GM20000 (cell line): ENCODE data around the gene KHK.
A peak's percentile ranks its signal among the peaks of the same experiment; 100 is the strongest.

Source experiments
- DNase-seq: peaks from one replicate; pipeline ENCODE4 v3.0.0; 2012; ENCODE audit warnings: low spot score
- TF ChIP-seq, protein P1 (sequence below): IDR thresholded peaks from 2 replicates; pipeline ENCODE4 v1.5.1; 2012; ENCODE audit warnings: mild to moderate bottlenecking, control low read depth; ENCODE audit errors: extremely low read depth, missing control alignments

The KHK gene

DNA sequence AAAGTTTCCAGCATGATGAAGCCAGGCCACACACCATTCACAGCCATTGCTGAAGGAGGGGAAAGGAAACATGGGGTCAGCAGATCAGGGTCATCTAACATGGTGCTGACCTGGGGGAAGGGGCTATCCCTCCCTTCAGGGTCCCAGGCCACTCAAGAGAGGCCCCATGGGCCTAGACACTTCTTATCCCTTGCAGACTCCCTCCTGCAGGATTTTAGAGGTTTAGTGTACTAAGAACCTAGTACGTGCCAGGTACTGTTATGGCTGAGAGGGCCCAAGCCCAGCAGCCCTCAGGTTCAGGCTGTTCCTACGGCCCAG is 8.8 kb downstream of the KHK start:
- TF ChIP-seq, protein P1, sequence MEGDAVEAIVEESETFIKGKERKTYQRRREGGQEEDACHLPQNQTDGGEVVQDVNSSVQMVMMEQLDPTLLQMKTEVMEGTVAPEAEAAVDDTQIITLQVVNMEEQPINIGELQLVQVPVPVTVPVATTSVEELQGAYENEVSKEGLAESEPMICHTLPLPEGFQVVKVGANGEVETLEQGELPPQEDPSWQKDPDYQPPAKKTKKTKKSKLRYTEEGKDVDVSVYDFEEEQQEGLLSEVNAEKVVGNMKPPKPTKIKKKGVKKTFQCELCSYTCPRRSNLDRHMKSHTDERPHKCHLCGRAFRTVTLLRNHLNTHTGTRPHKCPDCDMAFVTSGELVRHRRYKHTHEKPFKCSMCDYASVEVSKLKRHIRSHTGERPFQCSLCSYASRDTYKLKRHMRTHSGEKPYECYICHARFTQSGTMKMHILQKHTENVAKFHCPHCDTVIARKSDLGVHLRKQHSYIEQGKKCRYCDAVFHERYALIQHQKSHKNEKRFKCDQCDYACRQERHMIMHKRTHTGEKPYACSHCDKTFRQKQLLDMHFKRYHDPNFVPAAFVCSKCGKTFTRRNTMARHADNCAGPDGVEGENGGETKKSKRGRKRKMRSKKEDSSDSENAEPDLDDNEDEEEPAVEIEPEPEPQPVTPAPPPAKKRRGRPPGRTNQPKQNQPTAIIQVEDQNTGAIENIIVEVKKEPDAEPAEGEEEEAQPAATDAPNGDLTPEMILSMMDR = no peak
- DNase-seq = no peak

DNA sequence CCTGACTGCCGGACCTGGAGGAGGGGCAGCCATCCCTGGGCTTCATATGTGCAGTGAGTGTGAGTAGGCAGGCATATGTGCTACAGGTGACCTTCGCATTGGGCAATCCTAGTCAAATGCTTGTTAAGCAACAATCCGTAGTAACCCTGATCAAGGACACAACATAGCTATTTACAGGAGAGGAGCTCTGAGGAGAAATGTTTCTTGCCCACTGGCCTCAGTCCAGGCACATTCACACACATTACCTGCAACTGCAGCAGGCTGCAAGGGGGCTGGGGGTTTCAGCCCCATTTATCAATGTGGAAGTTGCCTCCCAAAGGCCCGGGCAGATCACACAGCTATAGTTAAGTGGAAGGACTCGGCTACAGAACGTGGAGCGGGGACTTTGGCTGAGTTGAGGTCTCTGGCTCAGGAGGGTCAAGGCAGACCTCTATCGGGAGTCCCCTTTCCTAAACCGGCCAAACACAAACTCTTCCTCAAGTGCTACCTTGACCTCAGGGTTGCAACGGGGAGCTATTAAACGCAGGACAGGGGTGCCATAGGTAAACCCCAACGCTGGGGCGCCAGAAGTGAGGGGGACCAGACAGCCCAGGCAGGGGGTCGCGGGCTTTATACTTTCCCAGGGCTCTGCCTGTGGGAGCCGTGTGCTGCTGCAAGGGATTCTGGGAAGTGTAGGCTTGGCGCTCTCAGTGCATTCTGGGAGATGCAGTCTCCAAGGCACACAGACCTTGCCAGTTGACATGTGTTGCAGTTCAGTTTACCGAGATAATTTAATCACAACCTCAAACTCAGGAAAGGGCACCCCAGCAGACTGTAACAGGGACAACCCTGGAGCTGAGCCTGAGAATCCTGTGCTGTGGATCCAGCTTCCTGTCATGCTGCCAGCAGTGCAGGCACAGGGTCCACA is 9.4 kb downstream of the KHK start:
- TF ChIP-seq, protein P1 = no peak
- DNase-seq = peak; percentile 85

DNA sequence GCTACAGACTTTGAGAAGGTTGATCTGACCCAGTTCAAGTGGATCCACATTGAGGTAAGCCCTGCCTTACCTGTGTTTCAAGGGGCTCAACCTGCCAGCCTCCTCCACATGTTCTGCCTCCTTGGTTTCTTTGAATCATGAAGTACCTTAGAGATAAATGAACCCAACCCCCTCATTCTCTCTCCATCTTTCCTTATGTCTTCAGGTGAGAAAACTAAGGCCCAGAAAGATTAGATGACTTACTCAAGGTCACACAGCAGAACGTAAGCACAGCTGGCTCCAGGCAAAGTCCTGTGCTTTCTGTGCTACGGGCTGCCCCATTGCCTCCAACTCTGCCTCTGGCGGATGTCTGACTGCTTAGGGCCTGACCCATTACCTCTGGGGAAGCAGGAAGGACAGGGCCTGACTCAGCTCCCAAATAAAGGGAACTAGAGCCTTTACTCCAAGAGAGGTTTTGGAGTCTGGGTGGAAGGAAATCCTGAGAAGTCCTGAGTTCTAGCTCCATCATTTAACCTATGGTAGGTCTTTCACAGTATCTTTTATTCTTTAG is 10.3 kb downstream of the KHK start:
- TF ChIP-seq, protein P1 = no peak
- DNase-seq = no peak

DNA sequence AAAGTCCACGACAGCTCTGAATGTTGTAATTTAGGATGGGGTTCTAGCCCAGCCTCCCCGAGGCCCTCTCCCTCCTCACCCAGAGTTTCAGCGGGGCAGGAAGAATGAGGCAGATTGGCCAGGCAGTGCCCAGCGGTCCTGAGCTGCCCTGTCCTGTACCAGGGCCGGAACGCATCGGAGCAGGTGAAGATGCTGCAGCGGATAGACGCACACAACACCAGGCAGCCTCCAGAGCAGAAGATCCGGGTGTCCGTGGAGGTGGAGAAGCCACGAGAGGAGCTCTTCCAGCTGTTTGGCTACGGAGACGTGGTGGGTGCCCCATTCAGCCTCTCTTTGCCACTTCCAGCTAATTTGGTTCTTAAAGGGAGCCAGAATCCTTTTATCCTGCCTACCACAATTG is 10.8 kb downstream of the KHK start:
- DNase-seq = no peak
- TF ChIP-seq, protein P1 = no peak

DNA sequence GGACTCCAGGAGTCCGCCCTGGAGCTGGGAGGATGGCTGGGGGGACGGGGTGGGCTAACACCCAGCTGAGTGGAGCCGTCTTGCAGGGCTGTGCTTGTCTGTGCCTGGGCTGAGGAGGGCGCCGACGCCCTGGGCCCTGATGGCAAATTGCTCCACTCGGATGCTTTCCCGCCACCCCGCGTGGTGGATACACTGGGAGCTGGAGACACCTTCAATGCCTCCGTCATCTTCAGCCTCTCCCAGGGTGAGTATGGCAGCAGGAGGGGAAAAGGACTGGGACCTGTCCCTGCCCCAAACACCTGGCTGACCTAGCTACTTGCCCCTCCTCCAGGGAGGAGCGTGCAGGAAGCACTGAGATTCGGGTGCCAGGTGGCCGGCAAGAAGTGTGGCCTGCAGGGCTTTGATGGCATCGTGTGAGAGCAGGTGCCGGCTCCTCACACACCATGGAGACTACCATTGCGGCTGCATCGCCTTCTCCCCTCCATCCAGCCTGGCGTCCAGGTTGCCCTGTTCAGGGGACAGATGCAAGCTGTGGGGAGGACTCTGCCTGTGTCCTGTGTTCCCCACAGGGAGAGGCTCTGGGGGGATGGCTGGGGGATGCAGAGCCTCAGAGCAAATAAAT is 12.9 kb downstream of the KHK start:
- TF ChIP-seq, protein P1 = no peak
- DNase-seq = no peak

DNA sequence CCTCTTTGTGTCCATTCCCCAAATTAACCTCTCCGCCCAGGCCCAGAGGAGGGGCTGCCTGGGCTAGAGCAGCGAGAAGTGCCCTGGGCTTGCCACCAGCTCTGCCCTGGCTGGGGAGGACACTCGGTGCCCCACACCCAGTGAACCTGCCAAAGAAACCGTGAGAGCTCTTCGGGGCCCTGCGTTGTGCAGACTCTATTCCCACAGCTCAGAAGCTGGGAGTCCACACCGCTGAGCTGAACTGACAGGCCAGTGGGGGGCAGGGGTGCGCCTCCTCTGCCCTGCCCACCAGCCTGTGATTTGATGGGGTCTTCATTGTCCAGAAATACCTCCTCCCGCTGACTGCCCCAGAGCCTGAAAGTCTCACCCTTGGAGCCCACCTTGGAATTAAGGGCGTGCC is 13.5 kb downstream of the KHK start:
- TF ChIP-seq, protein P1 = no peak
- DNase-seq = no peak

DNA sequence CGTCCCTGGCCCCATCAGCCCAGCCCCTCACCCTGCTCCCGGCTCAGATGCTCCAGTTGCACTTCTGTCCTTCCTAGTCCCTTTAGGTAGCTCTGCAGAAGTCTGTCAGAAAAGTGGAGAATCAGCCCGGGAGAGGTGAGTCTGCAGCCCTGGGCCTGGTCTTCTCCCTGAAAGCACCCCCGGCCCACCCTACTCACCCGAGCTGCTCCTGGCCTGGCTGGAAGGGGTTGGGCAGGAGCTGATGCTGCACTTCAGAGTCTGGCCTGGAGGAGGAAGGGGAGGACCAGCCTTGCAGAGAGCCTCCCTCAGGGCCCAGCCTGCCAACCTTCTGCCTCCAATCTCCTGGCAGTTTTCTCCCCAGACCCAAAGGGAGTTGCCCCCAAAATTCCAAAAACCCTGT is 15.8 kb downstream of the KHK start:
- no peak for DNase-seq
- TF ChIP-seq, protein P1 = no peak
